ENCODE data around the gene CAMK2A.

GRCh38 chr5:150247726-150248125 is 41.8 kb downstream of the CAMK2A start:
- TF ChIP-seq POLR2AphosphoS5 (IDR thresholded peaks at IDR 0.05; ENCODE audit: low read depth): no peak
- no peak for TF ChIP-seq CTCF (conservative IDR thresholded peaks at IDR 0.05; ENCODE audit: low read depth in 2 of 2)
- no peak for TF ChIP-seq REST (IDR thresholded peaks at IDR 0.05; ENCODE audit: unreplicated experiment)
